Measurements from ENCODE around the gene NRTN.
"Not testable (repeated sequence)": the region's sequence is repeated elsewhere in the genome, so short reads cannot be mapped to it uniquely, and the experiment has no call there.

The NRTN gene, protein sequence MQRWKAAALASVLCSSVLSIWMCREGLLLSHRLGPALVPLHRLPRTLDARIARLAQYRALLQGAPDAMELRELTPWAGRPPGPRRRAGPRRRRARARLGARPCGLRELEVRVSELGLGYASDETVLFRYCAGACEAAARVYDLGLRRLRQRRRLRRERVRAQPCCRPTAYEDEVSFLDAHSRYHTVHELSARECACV

DNA sequence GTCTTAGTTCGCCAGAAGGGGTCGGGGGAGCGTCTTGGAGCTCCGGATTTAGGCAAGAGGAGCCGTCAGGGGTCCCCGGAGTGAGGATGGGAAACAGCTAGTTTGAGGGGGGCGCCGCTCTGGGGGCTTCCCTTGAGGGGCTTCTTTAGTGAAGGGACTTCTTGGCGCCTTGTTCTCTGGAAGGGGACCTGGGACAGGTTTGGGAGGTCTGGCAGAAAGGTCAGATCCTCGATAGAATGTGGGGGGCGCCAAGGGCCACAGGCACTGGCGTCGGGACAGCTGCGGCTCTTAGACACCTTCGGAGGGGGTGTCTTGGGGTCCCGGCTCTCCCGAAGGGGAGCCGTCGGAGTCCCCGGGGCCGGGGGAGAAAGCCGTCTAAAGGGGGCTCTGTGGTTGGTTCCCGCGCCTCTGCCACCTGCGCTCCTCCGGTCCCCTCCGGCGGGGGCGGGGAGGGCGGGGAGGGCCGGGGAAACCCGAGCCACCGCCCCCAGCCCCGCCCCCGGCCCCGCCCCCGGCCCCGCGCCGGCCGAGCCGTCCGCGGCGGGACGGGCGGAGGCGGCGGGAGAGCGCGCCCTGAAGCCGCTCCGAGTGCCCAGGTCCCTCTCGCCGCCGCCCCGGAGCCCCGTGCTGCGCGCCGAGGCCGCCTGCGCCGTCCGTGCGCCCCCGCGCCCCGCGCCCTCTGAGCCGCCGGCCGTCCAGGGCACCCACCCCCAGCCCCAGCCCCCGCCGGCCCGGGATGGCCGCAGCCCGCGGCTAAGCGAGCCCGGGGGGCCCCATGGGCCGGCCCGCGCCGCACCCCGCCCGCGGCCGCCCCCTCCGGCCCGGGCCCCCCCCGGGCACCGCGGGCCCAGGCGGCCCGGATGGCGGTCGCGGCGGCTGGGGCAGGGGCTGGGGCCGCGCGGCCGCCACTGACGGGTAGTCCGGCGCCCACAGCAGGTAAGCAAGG, at the start of gene NRTN:
Gene NRTN (plus strand): TSS at position 552 of the 946 bp plus-strand sequence. CDS start 19,099 bp downstream, outside the sequence.
- peak; percentile 30 for DNase-seq

DNA sequence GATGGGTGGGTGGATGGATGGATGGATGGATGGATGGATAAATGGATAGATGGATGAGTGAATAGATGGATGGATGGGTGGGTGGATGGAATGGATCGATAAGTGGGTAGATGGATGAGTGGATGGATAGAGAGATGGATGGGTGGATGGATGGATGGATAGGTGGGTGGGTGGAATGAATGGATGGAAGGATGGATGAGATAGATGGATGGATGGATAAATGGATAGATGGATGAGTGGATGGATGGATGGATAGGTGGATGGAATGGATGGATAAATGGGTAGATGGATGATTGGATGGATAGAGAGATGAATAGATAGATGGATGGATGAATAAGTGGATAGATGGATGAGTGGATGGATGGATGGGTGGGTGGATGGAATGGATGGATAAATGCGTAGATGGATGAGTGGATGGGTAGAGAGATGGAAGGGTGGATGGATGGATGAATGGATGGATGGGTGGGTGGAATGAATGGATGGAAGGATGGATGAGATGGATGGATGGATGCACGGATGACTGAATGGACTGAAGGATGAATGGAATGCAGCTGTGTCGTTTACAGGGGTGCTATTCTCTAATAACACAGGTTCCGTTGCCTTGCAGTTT, 42.2 kb upstream of the NRTN start:
- DNase-seq: no peak

DNA sequence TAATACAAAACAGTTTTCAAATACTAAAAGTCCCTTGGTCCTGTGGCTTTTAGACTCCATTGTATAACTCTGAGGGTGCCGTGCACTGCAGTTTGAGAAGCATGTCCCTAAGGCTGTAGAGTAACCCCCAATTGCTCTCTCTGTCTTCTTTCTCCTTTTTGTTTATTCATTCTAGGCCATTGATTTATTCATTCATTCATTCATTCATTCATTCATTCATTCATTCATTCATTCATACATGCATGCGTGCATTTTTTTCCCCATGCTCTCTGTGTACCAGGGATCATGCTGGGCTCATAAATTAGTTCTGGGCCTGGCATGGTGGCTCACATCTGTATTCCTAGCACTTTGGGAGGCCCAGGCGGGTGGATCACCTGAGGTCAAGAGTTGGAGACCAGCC, 39.6 kb upstream of the NRTN start:
- DNase-seq: no peak

DNA sequence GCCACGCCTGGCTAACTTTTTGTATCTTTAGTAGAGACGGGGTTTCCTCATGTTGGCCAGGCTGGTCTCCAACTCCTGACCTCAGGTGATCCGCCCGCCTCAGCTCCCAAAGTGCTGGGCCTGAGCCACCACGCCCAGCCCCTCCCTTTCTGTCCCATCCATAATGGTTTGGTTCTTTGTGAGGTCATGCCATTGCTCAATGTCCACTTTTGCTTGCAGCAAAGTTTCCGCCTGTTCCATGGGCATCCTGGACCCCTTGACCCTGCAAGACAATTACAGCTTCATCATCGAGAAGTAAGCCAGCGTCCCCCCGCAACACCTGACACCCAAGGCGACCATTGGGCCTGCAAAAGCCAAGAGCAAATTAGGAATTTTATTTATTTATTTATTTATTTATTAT, 36.9 kb upstream of the NRTN start:
- no peak for DNase-seq

DNA sequence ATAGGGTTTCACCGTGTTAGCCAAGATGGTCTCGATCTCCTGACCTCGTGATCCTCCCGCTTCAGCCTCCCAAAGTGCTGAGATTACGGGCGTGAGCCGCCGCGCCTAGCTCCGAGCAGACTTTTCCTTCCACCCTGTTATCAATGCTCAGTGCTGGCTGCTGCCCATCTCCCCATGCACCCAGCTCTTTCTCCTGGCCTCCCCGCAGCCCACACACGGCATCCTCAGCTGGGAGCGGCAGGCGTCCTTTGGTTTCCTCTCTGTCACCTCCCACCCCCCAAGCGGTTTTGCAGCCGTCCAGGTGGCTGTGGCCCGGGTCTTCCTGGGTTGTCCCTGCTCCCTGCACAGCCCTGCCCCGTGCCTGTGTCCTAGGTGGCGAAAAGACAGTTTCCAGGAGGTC, 32.5 kb upstream of the NRTN start:
- DNase-seq: no peak

DNA sequence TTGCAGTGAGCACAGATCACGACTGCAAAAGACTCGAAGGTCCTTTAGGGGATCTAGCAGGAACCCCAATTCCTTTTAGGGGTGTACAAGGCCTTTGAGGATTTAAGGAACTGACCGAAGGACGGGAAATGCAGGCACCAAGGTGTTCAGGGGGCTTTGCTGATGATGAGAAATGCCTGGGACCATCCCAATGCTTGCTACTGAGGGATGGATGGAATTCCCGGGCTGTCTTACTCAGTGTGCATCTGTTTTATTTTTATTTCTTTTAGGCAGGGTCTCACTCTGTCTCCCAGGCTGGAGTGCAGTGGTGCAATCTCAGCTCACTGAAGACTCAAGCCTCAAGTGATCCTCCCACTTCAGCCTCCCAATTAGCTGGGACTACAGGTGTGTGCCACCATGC, 31.6 kb upstream of the NRTN start:
- no peak for DNase-seq

DNA sequence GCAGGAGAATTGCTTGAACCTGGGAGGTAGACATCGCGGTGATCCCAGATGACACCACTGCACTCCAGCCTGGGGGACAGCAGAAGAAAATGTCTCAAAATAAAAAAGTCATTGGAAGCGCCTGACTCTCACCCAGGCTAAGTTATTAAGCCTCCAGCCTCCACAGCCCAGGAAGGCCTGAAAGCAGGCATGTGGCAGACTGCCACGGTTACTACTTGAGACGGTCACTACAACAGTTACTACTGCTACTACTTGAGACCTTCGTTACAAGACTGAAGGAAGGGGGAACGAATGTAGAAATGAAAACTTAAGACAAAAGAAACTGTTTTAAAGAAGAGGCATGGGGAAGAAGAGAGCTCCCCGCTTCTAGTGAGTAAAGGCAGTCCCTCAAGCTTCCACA, 29.9 kb upstream of the NRTN start:
- no peak for DNase-seq

DNA sequence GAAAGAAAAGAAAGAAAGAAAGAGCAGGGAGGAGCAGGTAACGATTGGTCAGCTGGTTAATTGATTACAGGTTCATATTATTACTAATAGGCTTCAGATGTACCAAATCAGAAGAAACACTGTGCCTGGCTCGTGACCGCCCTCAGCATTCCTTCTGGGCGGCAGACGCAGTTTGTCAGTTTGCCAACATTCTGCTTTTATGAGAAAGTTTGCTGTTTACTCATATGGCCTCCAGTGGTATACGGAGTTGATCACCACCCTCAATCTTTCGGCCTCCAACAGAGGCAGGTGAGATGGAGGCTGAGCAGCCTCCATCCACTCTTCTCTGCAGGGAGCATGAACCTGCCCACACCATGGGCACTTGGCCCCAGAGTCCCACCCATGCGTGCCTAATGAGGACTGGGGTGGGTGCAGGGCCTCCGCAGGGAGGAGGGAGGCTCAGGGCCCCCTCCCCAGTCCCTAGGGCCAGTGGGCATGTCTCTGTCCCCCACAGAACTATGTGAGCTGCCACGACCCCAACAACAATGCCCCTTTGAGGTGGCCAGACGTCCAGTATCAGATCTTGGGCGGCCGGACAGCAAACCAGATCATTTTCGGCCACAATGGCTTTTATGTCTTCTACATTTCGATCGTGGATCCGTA, 29.1 kb upstream of the NRTN start:
- no peak for DNase-seq

DNA sequence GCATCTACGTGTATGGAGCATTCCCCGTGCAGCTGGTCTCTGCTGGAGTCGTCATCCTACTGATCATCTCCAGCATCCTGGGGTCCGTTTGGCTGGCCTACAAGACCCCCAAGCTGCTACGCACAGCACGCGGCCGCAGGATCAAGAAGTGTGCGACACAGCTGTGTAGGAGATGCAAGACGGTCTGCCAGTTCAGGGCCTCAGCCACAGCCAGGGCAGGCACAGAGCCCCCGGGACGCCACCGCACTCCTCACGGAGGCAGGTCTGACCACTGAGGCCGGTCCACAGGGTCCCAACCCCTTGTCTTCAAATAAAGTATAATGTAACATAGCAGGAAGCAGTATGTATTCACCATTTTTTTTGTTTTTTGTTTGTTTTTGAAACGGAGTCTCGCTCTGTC, 26.5 kb upstream of the NRTN start:
- no peak for DNase-seq

DNA sequence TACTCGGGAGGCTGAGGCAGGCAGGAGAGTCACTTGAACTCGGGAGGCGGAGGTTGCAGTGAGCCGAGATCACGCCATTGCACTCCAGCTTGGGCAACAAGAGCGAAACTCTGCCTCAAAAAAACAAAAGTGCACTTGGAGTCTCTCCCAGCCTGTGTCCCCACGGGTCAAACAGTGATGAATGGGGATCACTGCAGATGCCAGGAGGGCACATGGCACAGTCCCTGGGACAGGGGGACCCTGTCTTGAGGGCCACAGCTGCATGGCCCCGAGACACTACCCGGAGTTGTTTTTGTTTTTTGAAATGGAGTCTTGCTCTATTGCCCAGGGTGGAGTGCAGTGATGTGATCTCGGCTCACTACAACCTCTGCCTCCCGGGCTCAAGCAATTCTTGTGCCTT, 24.0 kb upstream of the NRTN start:
- not testable (repeated sequence) for DNase-seq

DNA sequence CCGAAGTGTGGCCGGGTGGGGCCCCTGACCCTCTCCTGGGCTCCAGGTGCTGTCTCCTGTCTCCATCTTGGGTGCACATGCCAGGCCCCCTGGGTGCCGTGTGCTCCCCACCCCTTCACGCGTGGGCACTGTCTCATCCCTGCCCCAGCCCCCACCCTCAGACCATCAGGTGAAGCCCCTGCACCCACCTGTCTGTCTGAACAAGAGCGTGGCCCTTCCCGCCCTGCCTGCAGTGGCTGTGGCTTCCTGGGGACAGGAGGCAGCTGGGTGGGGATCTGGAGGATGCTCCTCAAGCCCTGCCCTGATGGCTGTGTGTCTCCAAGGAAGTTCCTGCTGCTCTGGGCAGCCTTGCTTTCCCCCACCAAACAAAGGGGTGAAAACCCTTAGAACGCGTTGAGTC, 22.5 kb upstream of the NRTN start:
- DNase-seq: no peak

DNA sequence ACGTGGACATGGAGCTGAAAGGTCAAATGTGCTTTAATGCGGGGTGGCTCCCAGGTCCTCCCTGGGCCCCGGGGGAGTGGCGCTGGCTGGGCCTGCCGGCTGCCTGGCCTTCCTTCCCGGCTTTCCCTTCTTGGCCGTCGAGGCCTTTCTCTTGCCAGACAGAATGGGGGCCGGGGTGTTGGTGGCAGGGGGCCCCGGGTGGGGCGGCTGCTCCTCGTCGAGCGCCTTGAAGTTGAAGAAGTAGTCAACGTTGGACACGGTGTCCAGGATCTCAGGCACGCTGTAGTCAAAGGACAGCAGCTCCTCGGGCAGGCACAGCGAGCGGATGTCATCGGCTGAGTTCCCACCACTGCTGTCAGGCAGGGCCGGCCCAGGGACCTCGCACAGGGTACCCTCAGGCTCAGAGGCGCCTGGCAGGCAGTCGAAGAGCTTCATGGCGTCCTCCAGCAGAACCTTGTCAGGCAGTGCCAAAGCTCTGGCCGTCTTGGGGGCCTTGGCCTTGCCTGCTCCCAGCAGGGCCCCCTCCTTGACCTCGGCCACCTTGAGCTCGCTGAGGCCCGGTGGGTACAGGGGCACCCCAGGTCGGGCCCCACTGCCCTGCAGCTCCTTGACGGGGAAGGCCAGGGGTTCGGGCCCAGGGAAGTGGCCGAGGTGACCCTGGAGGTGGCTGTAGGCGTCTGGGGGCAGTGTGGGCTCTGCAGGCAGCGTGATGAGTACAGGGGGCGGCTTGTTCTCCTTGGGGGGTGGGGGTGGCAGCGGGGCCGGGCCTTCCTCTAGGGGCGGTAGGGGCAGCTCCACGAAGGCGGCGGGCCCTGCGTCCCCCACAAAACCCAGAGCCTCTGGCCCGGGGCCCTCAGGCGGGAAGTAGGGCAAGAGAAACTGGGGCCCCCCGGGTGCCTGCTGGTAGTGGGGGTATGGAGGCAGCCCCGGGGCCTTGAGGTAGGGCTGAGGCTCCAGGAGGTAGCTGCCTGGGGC, 21.6 kb upstream of the NRTN start:
- DNase-seq: no peak

DNA sequence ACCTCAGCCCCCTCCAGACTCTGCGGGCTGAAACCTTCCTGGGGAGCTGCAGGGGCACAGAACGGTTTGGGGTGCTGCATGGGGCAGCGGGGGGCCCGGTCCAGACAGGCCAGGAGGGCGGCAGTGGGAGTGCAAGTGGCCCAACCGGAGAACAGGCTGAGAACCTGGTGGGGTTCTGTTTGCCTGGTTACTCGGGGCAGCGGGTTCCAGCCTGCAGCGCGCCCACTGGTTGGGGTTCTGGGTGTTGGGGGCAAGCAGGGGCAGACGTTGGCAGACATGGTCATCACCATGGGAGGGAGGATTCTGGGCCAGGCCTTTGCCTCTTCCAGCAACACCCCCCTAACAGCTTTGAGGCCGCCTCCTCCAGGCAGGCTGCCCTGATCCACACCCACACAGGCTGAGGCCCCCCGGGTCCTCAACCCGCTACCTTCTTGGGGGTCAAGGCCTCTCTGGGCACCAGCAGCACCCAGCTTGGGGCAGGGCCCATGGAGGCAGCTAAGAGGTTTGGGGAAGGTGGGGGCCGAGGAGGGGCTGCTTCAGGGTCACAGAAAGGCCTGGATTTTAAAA, 20.2 kb upstream of the NRTN start, which contains the start of gene PRR22:
Gene PRR22 (minus strand): TSS at position 166 of the 567 bp plus-strand sequence. CDS start 86 bp downstream, at position 80.
- DNase-seq: no peak

DNA sequence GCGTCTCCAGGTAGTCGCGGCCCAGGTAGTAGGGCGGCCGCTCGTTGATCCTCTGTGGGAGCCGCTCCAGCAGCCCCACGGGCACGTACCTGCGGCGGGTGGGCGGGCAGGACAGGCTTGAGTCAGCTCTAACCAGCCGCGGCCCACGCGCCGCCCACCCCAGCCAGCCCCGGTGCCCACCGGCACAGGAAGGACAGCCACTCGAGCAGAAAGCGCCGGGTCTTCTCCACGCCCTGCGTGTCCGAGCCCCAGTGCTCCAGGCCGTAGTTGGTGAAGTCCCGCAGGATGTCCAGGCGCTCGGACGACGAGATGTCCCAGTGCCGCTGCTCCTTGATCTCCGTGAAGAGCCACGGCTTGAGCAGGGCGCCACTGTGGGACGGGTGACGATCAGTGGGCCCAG, 19.4 kb upstream of the NRTN start:
- no peak for DNase-seq

DNA sequence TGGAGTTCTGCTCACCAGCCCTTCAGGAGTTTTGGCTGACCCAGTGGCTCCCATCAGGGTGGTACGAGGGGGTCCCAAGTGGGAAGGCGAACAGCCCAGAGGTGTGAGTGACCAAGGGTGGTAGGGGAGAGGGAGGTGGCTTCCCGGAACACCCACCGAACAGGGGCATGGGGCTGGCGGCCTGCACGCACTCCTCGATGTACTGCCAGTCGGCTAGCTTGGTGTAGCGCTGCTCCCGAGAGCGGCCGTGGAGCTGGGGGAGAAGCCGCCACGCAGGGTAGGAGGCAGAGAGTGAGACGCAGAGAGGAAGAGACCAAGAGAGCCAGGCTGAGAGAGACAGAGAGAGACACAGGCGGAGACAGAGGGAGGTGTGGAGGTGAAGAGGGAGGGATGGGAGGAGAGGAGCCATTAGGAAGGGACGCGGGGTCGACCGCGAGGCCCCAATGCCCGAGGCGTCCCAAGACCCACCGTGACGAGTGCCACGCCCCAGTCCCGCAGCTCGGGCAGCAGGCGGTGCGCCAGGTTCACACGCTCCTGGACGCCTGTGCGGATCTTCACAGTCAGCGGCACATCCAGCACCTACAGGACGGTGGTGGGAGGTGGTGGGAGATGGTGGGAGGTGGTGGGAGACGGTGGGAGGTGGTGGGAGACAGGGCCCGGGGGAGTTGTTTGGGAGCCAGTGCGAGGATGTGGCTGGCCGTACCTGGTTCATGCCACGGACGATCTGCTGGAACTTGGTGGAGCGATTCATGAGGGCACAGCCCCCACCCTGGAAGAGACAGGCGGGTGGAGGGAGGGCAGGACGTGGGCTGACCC, 18.1 kb upstream of the NRTN start:
- no peak for DNase-seq

DNA sequence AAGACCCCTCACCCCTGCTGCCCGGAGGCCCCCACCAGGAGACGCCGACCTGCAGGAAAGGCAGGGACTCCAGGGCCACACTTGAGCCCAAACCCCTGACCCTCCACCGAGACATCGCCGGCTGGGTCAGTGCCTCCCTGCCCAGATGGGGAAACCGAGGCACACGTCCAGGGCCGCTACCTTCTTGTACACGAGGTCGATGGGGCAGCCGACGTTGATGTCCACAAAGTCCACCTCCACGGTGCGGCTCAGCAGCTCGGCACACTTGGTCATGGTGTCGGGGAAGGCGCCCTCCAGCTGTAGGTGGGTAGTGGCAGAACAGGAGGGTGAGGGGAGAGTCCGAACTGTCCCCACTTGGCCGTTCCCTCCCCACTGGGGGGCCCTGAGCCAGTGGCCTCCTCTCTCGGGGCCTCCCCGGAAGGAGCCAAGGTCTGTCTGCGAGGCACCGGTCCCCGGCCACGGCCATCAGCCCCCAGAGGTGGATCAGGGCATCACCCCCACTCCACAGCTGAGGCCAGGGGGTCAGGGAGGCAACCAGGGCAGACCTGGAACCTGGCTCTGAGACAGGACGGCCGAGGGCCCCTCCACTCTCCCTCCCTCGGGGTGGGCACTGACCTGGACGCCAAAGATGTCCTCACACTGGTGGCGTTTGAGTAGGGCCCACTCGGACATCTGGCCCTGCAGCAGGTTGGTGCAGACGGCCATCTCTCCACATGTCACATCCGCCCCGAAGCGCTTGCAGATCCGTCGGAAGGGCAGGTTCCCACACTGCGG, 17.3 kb upstream of the NRTN start:
- no peak for DNase-seq

DNA sequence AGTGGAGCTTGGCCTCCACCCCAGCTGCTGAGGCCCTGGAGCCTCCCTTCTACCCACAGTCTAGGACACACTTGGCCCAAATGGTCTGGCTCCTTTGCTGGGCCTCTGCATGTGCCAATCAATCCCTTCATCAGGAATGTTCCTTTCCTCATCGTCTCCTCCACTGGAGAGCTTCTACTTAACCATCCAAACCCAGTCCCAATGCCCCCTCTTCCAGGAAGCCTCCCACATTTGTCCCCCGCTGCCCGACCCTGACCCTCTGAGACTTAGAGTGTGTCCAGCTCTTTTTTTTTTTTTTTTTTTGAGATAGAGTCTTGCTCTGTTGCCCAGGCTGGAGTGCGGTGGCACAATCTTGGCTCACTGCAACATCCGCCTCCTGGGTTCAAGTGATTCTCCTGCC, 16.4 kb upstream of the NRTN start:
- DNase-seq: no peak

DNA sequence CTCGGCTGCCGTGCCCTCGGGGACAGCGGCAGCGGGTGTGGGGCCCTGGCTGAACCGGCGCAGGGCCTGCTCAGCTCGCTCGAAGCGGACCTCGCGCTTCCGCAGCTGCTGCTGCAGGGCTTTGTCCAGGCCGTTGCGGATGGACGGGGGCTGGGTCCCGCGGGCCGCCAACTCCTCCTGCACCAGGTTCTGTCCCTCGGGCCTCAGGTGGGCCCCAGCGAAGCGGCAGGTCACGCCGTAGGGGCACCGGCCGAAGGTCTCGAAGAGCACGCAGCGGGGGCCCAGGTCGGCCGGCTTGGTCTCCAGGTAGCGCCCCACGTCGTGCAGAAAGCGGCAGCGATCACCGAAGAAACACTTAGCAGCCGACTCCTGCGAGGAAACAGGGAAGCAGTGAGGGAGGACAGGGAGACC, 15.5 kb upstream of the NRTN start:
- no peak for DNase-seq

DNA sequence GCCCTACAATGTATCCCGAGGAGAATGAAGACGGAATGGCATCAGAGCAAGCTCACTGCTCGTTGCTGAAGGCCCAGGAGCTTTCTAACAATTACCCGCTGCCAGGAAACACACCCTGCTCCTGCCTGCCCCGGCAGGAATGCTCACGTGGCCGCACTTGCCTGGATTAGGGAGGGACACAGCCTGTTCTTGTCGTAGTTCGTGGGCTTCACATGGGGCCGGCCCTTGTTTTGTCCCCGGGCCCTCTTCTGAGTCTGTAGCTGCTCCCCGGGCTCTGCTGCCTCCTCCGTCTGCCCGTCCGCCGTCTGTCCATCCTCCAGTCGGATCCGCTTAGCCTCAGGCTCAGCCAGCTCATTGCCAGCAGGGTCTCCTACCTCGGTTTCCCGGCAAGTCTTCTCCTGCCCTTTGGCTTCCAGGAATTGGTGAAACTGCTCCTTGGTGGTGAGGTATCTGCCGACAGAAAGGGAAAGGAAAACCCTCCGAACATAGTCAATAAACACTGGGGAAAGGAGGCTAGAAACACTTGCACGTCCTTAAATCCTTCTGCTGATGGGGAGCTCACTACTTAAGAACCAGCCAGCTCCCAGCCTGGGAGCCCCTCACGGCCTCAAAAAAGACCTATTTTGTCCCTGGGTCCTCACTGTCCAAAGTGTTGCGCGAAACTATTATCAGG, 14.8 kb upstream of the NRTN start:
- DNase-seq: no peak

Data from NCI-H1105 treated with DMSO at 0.1 percent for 48 hours (cell line).